Pulmonary artery endothelial cell (primary cell): ENCODE results near the gene SCAMP5. TPM values are rescaled to one million over a fixed set of nuclear protein-coding genes. Genes with fewer than 3 reads are reported as not detected.

Experiments
- DNase-seq: peaks from one replicate; pipeline ENCODE4 v3.0.0-alpha.2; 2011; ENCODE audit warnings: low read depth, low spot score
- total RNA-seq: library from RNA; depleted of rRNA; stranded (reverse); fragments of >200 nt; gene quantifications from 2 replicates; pipeline ENCODE4 v1.2.3, GENCODE V29; 2014

The SCAMP5 gene
- total RNA-seq, 1 donor from 2014 or later, result 5.9 TPM

- DNase-seq, result no peak
These were observed 74.0 kb downstream of the SCAMP5 start for GRCh38 chr15:75069301-75069925.

GRCh38 chr15:75070674-75071073 lies 75.3 kb downstream of the SCAMP5 start:
- no peak for DNase-seq

Other genes with a start within 250 kb of the SCAMP5 start
- gene CYP1A2, start 246.7 kb upstream of the SCAMP5 start, total RNA-seq, result not detected in 2 replicates
- gene CSK, start 213.5 kb upstream of the SCAMP5 start, total RNA-seq, result 39.5 and 46.1 TPM in 2 replicates
- not detected in 2 replicates for gene LMAN1L, start 182.7 kb upstream of the SCAMP5 start, total RNA-seq
- not detected in 2 replicates for gene CPLX3, start 168.9 kb upstream of the SCAMP5 start, total RNA-seq
- 22.4 and 27.0 TPM in 2 replicates for gene ULK3, start 152.4 kb upstream of the SCAMP5 start, total RNA-seq
- 18.5 and 21.9 TPM in 2 replicates for gene SCAMP2, start 122.2 kb upstream of the SCAMP5 start, total RNA-seq
- gene MPI, start 105.5 kb upstream of the SCAMP5 start, total RNA-seq, result 57.3 and 64.3 TPM in 2 replicates
- gene FAM219B, start 88.7 kb upstream of the SCAMP5 start, total RNA-seq, result 38.2 and 41.3 TPM in 2 replicates
- gene COX5A, start 57.5 kb upstream of the SCAMP5 start, total RNA-seq, result 51.2 and 72.3 TPM in 2 replicates
- gene RPP25, start 38.8 kb upstream of the SCAMP5 start, total RNA-seq, result 13.2 and 14.4 TPM in 2 replicates
- 8.4 and 11.8 TPM in 2 replicates for gene PPCDC, start 28.0 kb downstream of the SCAMP5 start, total RNA-seq
- 4.1 and 6.4 TPM in 2 replicates for gene C15orf39, start 206.3 kb downstream of the SCAMP5 start, total RNA-seq